Activated T-helper 1 cell treated with anti-CD3 and anti-CD28 coated beads, Interleukin-2, amount 50 U/mL, for 16 hours (primary cell): ENCODE data around the gene PAFAH1B2.
"Not testable (repeated sequence)": the region's sequence is repeated elsewhere in the genome, so short reads cannot be mapped to it uniquely, and the experiment has no call there.

ENCODE experiments used
- DNase-seq, 2 donors: peaks; one replicate each; pipeline ENCODE4 v3.0.0-alpha.2; 2020; ENCODE audit warnings: low read depth in 1 of 2, low spot score in 1 of 2

The PAFAH1B2 gene, protein sequence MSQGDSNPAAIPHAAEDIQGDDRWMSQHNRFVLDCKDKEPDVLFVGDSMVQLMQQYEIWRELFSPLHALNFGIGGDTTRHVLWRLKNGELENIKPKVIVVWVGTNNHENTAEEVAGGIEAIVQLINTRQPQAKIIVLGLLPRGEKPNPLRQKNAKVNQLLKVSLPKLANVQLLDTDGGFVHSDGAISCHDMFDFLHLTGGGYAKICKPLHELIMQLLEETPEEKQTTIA

DNA sequence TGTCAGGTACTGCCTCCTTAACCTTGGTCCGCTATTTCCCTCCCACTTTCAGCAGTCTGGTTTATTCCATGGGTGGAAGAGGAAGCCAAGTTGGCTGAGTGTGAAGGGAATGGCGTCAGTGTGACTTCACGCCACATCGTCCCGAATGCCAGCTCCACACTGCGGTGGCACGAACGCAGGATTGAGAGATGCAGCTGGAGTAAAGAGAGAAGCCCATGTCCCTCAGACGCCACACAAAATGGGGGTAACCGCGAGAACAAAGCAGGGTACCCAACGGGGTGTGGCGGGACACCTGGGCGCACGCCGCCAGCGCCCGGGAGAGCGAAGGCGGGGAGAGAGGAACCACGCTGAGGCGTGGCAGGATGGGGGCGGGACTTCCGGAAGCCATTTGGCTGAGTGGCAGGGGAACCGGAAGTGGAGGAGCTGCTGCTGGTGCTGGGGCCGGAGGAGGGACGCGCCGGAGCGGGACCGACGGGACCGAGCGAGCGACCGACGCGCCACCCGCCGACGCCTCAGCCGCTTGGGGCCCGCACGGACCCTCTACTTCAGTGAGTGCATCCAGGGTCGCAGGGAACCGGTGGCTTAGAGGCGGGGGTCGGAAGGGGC is at the start of gene PAFAH1B2:
PAFAH1B2 (plus strand) TSS at position 417 of the 606 bp plus-strand sequence. CDS start 8,161 bp downstream, outside the sequence.
- DNase-seq: peak; percentile 91 to 94

GRCh38 chr11:117094776-117095175 is 49.3 kb upstream of the PAFAH1B2 start:
- no peak for DNase-seq

DNA sequence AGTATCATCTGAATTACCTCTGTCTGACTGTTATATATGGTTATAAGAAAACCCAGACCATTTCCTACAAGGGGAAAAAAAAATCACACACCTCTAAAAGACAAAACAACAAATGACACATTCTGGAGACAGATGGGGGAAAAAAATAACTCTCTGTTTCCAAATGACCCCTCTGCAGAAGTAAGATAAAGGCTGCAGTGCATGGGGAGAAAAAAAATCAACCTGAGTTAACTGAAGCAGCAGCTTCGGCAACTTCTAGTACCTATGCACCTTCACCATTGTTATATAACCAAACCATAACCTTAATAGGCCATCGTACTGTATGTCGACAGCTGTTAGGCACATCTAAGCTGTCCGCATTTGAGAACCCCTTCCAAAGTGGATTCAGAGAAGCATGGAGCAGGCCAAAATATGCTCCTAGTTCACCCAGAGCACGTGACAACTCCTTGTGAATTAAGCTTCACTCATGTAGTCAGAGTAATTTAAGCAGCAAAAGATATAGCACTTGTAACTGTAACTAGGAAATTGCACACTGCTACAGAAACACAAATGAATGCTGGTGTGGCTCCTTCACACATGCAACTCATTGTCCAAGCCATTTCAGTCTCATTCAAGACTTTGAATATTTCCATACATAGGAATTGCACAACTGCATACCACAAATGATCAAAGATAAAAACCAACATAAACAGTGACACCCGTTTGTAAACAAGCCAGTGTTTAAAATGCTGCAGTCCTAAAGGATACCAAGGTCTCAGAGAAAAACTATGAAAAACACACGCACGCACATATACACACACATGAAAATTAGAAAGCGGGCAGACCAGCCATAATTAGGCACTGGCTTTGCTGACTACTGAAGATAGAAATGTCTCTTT is 48.6 kb upstream of the PAFAH1B2 start:
- DNase-seq: no peak

DNA sequence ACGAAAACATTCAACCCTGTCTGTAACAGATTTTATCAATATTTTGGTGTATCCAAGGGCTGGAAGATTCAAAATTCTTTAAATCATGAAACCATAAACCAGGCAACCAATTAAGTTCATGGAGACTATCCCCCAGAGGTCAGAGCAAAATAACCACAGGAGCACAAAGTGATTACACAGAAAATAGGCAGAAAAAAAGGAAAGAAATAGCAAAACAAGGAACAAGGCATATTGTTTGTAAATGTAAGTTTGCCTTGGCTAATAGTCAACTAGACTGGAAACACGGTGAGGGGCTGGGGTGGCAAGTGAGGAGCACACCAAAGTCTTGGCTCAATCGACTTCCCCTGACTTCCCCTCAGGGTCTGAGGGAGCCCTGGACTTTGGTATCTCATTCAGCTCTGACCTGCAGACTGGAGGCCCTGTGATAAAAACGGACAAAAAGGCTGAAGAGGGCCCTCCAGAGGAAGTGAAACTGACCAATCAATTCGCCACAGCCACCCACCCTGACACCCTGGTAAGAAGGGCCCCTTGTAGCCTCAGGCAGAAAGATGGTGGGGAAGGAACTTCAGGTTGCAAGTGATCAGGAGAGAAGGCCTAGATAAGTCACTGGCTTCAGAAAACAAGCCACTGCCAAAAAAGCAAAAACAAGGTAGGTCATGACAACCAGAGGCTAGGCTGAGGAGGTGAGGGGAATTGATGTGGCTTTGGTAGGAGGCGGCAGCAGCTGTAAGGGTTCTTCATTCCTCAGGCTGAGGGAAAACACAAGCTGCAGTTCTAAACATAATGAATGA is 47.7 kb upstream of the PAFAH1B2 start:
- peak; percentile 15 to 23 for DNase-seq

GRCh38 chr11:117097014-117097388 is 47.1 kb upstream of the PAFAH1B2 start:
- no peak for DNase-seq

DNA sequence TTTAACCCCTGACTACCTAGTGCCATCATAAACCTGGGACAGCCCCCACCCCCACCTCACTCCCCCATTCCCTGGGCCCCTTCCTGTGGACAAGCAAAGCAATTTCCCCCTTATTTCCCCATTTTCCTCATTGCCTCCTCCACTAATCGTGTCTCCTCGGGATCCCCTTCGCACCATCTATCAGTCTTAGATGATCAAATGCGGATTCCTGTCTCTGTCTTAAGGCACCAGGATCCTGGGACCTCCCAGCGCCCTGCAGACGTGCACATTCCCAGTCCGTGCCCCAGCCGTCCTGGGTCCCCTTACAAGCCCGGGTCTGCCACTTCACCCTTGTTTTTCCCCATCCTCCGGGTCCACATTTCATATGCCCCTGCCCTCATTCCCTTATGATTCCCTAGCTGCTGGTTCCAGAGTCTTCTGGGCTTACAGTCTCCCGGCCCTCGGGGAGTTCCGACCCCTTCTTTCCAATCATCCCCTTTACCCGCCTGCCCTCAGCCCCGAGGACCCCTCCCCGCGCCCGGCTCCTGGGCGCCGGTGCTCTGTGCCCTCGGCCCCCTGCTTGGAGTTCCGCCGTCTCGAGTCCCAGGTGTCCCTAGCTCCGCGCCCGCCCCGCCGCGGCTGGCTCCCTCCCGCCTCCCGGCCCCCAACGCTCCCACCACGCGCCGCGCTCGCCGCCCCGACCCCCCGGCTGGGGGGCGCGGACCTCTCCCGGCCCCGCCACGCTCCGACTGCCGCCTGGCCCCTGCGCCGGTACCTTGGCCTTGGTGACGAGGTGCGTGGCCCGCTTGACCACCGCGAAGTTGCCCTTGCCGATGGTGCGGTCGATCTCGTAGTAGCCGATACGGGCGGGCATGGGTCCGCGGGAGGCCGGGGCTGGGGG is 46.5 kb upstream of the PAFAH1B2 start:
- peak in 1 of 2 donors; percentile 19 for DNase-seq

DNA sequence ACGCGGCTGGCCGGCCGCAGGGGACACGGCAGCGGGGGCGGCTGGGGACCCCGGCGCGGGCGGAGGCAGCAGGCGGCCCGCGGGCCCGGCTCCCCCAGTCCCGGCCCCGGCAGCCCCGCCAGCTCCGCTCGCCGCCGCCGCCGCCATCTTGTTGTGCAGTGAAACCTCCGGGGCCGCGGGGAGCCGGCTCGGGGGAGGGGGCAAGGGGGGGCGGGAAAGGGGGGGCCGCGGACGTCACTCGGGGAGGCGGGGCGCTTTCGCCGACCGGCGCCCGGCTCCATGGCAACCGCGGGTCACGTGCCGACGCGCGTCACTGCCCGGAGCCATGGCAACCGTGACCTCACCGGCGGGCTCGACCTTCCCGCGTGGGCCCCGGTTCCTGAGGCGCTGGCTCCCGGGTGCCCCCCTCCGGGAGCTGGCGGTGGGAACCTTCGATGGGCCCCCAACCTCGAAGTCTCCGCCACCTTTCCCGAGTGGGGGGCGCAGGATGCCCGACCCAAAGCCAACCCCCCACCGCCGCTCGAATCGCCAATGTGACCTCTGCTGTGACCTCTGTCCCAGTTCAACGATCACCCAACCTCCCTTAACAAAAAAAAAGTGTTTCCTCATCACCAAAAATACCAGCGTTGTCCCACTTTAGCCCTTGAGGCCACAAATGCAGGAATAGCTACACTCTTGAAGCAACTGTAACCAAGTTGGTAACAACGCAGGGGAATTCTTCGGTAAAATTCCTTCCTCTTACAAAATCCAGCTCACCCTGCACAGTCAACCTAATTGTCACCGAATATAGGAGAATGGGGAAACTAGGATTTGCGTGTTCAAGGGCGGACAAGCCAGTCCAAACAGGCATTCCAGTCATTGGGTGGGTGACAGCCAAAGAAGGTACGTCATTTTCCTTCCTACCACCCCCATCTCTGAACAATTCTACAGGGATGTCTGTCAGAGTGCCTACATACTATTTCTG is 45.5 kb upstream of the PAFAH1B2 start, which contains the start of gene SIK3:
SIK3 (minus strand) TSS at position 160 of the 964 bp plus-strand sequence; CDS start at position 147, 13 bp downstream.
- DNase-seq: peak; percentile 84 to 95

DNA sequence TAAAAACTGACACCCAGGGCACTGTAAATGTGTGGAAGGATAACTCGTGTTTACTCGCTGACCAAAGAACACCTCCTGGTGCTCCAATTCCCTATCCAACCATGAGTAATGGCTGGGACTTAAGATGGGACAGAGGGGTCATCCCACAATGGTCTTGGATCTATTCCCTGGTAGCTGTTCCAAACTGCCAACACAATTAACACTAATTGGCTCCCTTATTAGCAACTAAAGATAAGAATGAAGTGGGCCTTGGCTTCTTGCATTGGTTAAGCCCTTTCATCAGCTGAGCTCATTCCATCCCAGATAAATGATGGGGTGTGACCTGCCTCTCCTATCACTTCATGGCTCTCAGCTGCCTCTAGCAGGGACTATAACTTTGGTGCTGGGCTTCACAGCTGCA is 44.4 kb upstream of the PAFAH1B2 start:
- no peak for DNase-seq

DNA sequence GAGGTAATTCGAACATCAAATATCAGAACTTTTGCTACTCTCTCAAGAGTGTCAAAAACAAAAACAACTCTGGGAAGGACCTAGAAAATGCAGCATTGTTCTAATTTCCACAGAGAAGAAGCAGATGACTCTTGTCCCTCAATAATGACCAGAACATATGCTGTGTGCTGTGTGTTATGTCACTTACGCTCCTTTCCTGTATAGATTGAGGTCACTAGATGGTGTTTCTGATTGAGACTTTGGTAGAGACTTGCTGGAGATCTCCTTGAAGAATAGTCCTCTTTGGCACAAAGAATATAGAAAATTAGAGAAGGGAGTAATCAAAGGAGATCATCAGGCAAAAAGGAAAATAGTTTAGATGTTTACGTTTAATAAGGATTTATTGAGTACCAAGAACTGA is 43.5 kb upstream of the PAFAH1B2 start:
- DNase-seq: no peak

GRCh38 chr11:117107701-117108590 is 36.1 kb upstream of the PAFAH1B2 start:
- DNase-seq: no peak

- no peak for DNase-seq
These were observed 33.7 kb upstream of the PAFAH1B2 start for GRCh38 chr11:117110294-117110950.

DNA sequence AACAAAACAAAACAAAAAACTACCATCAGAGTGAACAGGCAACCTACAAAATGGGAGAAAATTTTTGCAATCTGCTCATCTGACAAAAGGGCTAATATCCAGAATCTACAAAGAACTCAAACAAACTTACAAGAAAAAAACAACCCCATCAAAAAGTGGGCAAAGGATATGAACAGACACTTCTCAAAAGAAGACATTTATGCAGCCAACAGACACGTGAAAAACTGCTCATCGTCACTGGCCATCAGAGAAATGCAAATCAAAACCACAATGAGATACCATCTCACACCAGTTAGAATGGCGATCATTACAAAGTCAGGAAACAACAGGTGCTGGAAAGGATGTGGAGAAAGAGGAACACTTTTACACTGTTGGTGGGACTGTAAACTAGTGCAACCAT is 31.6 kb upstream of the PAFAH1B2 start:
- not testable (repeated sequence) for DNase-seq

- DNase-seq: not testable (repeated sequence)
These were observed 31.1 kb upstream of the PAFAH1B2 start for GRCh38 chr11:117112939-117113338.

DNA sequence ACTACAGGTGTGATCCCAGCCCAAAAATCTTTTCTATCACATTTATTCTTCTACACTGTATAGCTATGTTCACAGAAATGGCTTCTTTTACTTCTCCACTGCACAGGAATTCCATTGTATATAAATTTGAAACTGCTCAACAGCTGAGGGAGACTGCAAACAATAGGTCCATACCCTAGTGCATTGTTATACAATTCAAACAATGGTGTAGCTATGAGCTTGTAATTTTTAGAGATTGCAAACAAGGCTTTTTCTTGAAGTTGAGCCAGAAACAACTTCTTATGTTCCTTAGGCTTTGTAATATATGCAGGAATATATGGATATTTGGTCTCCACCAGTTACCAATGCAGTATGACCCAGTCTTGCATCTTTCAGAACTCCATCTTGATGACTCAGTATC is 26.4 kb upstream of the PAFAH1B2 start:
- DNase-seq: no peak

- no peak for DNase-seq
These were observed 22.9 kb upstream of the PAFAH1B2 start for GRCh38 chr11:117121176-117121575.

DNA sequence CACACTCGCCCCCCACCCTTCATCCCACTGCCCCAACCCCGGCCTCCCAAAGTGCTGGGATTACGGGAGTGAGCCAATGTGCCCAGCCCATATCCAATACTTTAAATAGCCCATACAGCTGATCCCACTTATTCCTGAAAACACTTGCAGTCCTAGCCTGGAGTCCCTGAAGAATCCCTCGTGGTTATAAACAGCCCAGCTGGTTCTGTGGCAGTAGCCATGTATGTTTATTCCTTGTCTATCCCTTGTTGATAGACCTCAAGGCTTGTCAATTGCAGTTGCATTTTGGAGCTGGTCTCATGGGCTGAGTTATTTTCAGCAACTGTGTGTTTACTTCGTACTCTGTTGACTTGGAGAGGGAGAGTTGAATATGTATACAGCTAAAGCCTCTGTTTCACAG is 21.5 kb upstream of the PAFAH1B2 start:
- no peak for DNase-seq

- no peak for DNase-seq
These were observed 17.7 kb upstream of the PAFAH1B2 start for GRCh38 chr11:117126223-117126965.
